IMR-90 (cell line): ENCODE data around the gene NR1D2. TPM values are rescaled to one million over a fixed set of nuclear protein-coding genes. Genes with fewer than 3 reads are reported as not detected.

ENCODE experiments used
- ATAC-seq: fragments of 200-7000 bp; cut with Tn5 transposase; 2 replicates; pipeline ENCODE4 v1.9.1; 2020; ENCODE audit warnings: low read depth, mild to moderate bottlenecking, moderate library complexity
- BruUV-seq: library from RNA; stranded (reverse); fragments of 400-500 nt; replicated peaks from 2 replicates; lab custom pipeline; 2021; lab: Mats Ljungman, UMichigan
- CTCF ChIA-PET: fragments of 300-600 bp; formaldehyde crosslinking; extraction: SDS; loops from one replicate; lab custom pipeline; 2021; ENCODE audit warnings: antibody characterized with exemption; lab: Yijun Ruan, JAX
- POLR2A ChIA-PET: fragments of 300-600 bp; sonication (Branson Sonifier 250); formaldehyde crosslinking; loops from one replicate; lab custom pipeline; 2022; ENCODE audit warnings: antibody characterized with exemption; ENCODE audit not compliant: unreplicated experiment; lab: Charles Lee
- DNase-seq: peaks from one replicate; pipeline ENCODE4 v3.0.0; 2013
- H2AFZ ChIP-seq: replicated peaks from 2 replicates; pipeline ENCODE3; 2013; ENCODE audit warnings: low read length, mild to moderate bottlenecking; ENCODE audit not compliant: poor library complexity
- H2AK5ac ChIP-seq: 2 replicates; pipeline ENCODE4 v1.6.1; 2013; ENCODE audit warnings: low read depth, low read length, inconsistent platforms
- H2AK9ac ChIP-seq: replicated peaks from 2 replicates; pipeline ENCODE3; 2013; ENCODE audit warnings: mild to moderate bottlenecking, low read depth, low read length, moderate library complexity; ENCODE audit not compliant: poor library complexity
- H2BK120ac ChIP-seq: 2 replicates; pipeline ENCODE4 v1.6.1; 2013; ENCODE audit warnings: low read depth, low read length, inconsistent platforms
- H2BK15ac ChIP-seq: 3 replicates; pipeline ENCODE4 v1.6.1; 2013; ENCODE audit warnings: low read depth, low read length, inconsistent platforms
- H2BK20ac ChIP-seq: 2 replicates; pipeline ENCODE4 v1.6.1; 2013; ENCODE audit warnings: low read depth, mild to moderate bottlenecking, inconsistent platforms, low read length, moderate library complexity
- H2BK5ac ChIP-seq: 2 replicates; pipeline ENCODE4 v1.6.1; 2013; ENCODE audit warnings: mild to moderate bottlenecking, low read depth, low read length, inconsistent platforms; ENCODE audit not compliant: poor library complexity, severe bottlenecking
- H3K14ac ChIP-seq: replicated peaks from 2 replicates; pipeline ENCODE4 v1.6.1; 2013; ENCODE audit warnings: low read depth, low read length, inconsistent platforms
- H3K18ac ChIP-seq: 2 replicates; pipeline ENCODE4 v1.6.1; 2013; ENCODE audit warnings: low read depth, low read length, control low read depth
- H3K23ac ChIP-seq: 2 replicates; pipeline ENCODE4 v1.6.1; 2013; ENCODE audit warnings: low read depth, low read length, inconsistent platforms
- H3K27ac ChIP-seq: 2 replicates; pipeline ENCODE4 v1.5.1; 2013; ENCODE audit warnings: mild to moderate bottlenecking, control low read depth, low read length; ENCODE audit not compliant: insufficient read depth
- H3K27me3 ChIP-seq: 2 replicates; pipeline ENCODE4 v1.6.1; 2013; ENCODE audit warnings: low read length; ENCODE audit not compliant: control insufficient read depth, insufficient read depth
- H3K36me3 ChIP-seq: 2 replicates; pipeline ENCODE4 v1.6.1; 2013; ENCODE audit warnings: low read length, mixed read lengths; ENCODE audit not compliant: control insufficient read depth, insufficient read depth
- H3K4ac ChIP-seq: 2 replicates; pipeline ENCODE4 v1.6.1; 2013; ENCODE audit warnings: low read depth, low read length, inconsistent platforms
- H3K4me1 ChIP-seq: 2 replicates; pipeline ENCODE4 v1.6.1; 2013; ENCODE audit warnings: low read length, mixed read lengths; ENCODE audit not compliant: control insufficient read depth, insufficient read depth
- H3K4me2 ChIP-seq: 2 replicates; pipeline ENCODE4 v1.6.1; 2013; ENCODE audit warnings: low read depth, mild to moderate bottlenecking, control low read depth, low read length, moderate library complexity
- H3K4me3 ChIP-seq: 2 replicates; pipeline ENCODE4 v1.5.1; 2013; ENCODE audit warnings: low read depth, mild to moderate bottlenecking, control low read depth, low read length, moderate library complexity; ENCODE audit not compliant: insufficient read depth
- H3K56ac ChIP-seq: 2 replicates; pipeline ENCODE4 v1.6.1; 2013; ENCODE audit warnings: low read length, inconsistent platforms; ENCODE audit not compliant: insufficient read depth; ENCODE audit errors: extremely low read depth
- H3K79me1 ChIP-seq, 2 experiments: 2 replicates each; pipeline ENCODE4 v1.6.1; 2013; ENCODE audit warnings: low read length in 2 of 2, inconsistent platforms in 1 of 2, low read depth in 1 of 2
- H3K9ac ChIP-seq: 2 replicates; pipeline ENCODE4 v1.6.1; 2013; ENCODE audit warnings: low read depth, low read length, control low read depth
- H3K9me1 ChIP-seq: 2 replicates; pipeline ENCODE4 v1.6.1; 2013; ENCODE audit warnings: low read length, inconsistent platforms; ENCODE audit not compliant: insufficient read depth
- H3K9me3 ChIP-seq: 2 replicates; pipeline ENCODE4 v1.6.1; 2013; ENCODE audit warnings: low read length; ENCODE audit not compliant: control insufficient read depth, insufficient read depth
- H4K20me1 ChIP-seq: 2 replicates; pipeline ENCODE4 v1.6.1; 2013; ENCODE audit warnings: low read length, inconsistent platforms; ENCODE audit not compliant: insufficient read depth
- H4K5ac ChIP-seq: 2 replicates; pipeline ENCODE4 v1.6.1; 2013; ENCODE audit warnings: mild to moderate bottlenecking, low read depth, low read length, control low read depth
- H4K8ac ChIP-seq, 2 experiments: 2 replicates each; pipeline ENCODE4 v1.6.1; 2013; ENCODE audit warnings: low read depth in 2 of 2, low read length in 2 of 2, control low read depth in 1 of 2, inconsistent platforms in 1 of 2
- H4K91ac ChIP-seq: 2 replicates; pipeline ENCODE4 v1.6.1; 2013; ENCODE audit warnings: low read depth, low read length, inconsistent platforms; ENCODE audit not compliant: insufficient read depth
- BHLHE40 ChIP-seq: fragments of 150-350 bp; IDR thresholded peaks from 2 replicates; pipeline ENCODE4 v1.6.1; 2016; ENCODE audit warnings: mild to moderate bottlenecking, low read depth, low read length
- CHD1 ChIP-seq: IDR thresholded peaks from 2 replicates; pipeline ENCODE4 v1.6.1; 2012; ENCODE audit warnings: low read depth, low read length, improper control_type of control experiment
- ELK1 ChIP-seq: fragments of 150-350 bp; IDR thresholded peaks from 2 replicates; pipeline ENCODE4 v1.6.1; 2016; ENCODE audit warnings: low read depth, mild to moderate bottlenecking, low read length, moderate library complexity, borderline replicate concordance
- RCOR1 ChIP-seq: IDR thresholded peaks from 2 replicates; pipeline ENCODE4 v1.6.1; 2012; ENCODE audit warnings: mild to moderate bottlenecking, low read length, improper control_type of control experiment; ENCODE audit not compliant: insufficient replicate concordance
- USF2 ChIP-seq: fragments of 150-350 bp; IDR thresholded peaks from 2 replicates; pipeline ENCODE4 v1.6.1; 2017; ENCODE audit warnings: mild to moderate bottlenecking, antibody characterized with exemption, low read length, low read depth
- WGBS, 2 experiments: methylation state at CpG; one replicate each; pipeline versions ENCODE4 v1.1.5 to v1.1.7; 2013; ENCODE audit warnings: missing lambda C conversion rate in 2 of 2; ENCODE audit not compliant: insufficient read length in 1 of 2; ENCODE audit errors: extremely low coverage in 2 of 2; 5-methylcytosine and 5-hydroxymethylcytosine counted together
- dilution Hi-C: fragments of 300-500 bp; cut with HindIII; formaldehyde crosslinking; loops from one replicate; pipeline ENCODE4 v1.14.3; 2018; ENCODE audit warnings: low sequenced_read_pairs; ENCODE audit not compliant: unreplicated experiment
- in situ Hi-C: fragments of 300-500 bp; cut with MboI; formaldehyde crosslinking; loops from 3 replicates; pipeline ENCODE4 v1.14.3; 2019; ENCODE audit warnings: low sequenced_read_pairs, inconsistent platforms, mixed read lengths
- intact Hi-C: fragments of 100-400 bp; cut with micrococcal nuclease; formaldehyde crosslinking; loops from 2 replicates; pipeline ENCODE4 v1.10.0; 2022
- polyA plus RNA-seq, 3 experiments: library from polyadenylated mRNA; depleted of rRNA; stranded (reverse); fragments of >200 nt; gene quantifications; 2 replicates each; pipeline ENCODE4 v1.2.3, GENCODE V29; 2012; ENCODE audit warnings: low replicate concordance in 1 of 3
- total RNA-seq: library from RNA; depleted of rRNA; stranded (reverse); fragments of >200 nt; gene quantifications from 2 replicates; pipeline ENCODE4 v1.2.3, GENCODE V29; 2012

Gene NR1D2
- total and polyA plus RNA-seq, 2 of the 4 experiments (the other 2 are of a cell fraction): 8.1 to 41.0 TPM

GRCh38 chr3:23985747-23986544, 40.9 kb downstream of the NR1D2 start:
- no peak overlapping the region for H4K5ac ChIP-seq
- no peak overlapping the region for H2BK20ac ChIP-seq
- no peak overlapping the region for H3K14ac ChIP-seq
- H3K56ac ChIP-seq: no peak overlapping the region
- no peak for DNase-seq
- H2AK5ac ChIP-seq: no peak overlapping the region
- intact Hi-C loops: no loop called here
- H3K4me3 ChIP-seq: no peak overlapping the region
- H4K20me1 ChIP-seq: peaks cover 3% of the 10 kb centered on the region; the same call in 1 of the 2 replicates
- no peaks in the 10 kb centered on the region for H3K9me3 ChIP-seq
- BruUV-seq: no TSS peak
- no peaks in the 10 kb centered on the region for H3K79me1 ChIP-seq
- POLR2A ChIA-PET: no interaction called here
- no peak overlapping the region for H3K23ac ChIP-seq
- H4K8ac ChIP-seq: no peak overlapping the region
- H3K4me2 ChIP-seq: no peak overlapping the region
- H2BK120ac ChIP-seq: no peak overlapping the region
- CTCF ChIA-PET: no interaction called here
- H3K18ac ChIP-seq: no peak overlapping the region
- TF ChIP-seq ELK1: no peak
- TF ChIP-seq CHD1: no peak
- TF ChIP-seq BHLHE40: no peak
- no peak for TF ChIP-seq RCOR1
- TF ChIP-seq USF2: no peak
- no peak overlapping the region for H2AK9ac ChIP-seq
- no peak overlapping the region for H3K27ac ChIP-seq
- no peaks in the 10 kb centered on the region for H3K27me3 ChIP-seq
- ATAC-seq: no peak
- no peak overlapping the region for H3K9ac ChIP-seq
- no peak overlapping the region for H2BK5ac ChIP-seq
- dilution Hi-C loops: no loop called here
- H3K9me1 ChIP-seq: 0 out of 2 replicates have a peak, but pooled peaks cover 2% of the 10 kb centered on the region
- H2AFZ ChIP-seq: no peak overlapping the region
- WGBS, 2 experiments: no CpG with 5 or more reads among the region's 1 CpG
- H4K91ac ChIP-seq: no peak overlapping the region
- H3K4ac ChIP-seq: no peak overlapping the region
- no peak overlapping the region for H2BK15ac ChIP-seq
- in situ Hi-C loops: no loop called here
- peaks cover 7% of the 10 kb centered on the region for H3K36me3 ChIP-seq
- H3K4me1 ChIP-seq: no peaks in the 10 kb centered on the region; the same call in 1 of the 2 replicates
